Measurements from ENCODE around the gene MFSD1. TPM values are rescaled to one million over a fixed set of nuclear protein-coding genes. Genes with fewer than 3 reads are reported as not detected.

The MFSD1 gene
- total and polyA plus RNA-seq, 9 of the 15 experiments (the other 6 are each of a cell fraction or from before 2014, with no cell fraction given), result 8.7 to 49.5 (median 28.6) TPM

DNA sequence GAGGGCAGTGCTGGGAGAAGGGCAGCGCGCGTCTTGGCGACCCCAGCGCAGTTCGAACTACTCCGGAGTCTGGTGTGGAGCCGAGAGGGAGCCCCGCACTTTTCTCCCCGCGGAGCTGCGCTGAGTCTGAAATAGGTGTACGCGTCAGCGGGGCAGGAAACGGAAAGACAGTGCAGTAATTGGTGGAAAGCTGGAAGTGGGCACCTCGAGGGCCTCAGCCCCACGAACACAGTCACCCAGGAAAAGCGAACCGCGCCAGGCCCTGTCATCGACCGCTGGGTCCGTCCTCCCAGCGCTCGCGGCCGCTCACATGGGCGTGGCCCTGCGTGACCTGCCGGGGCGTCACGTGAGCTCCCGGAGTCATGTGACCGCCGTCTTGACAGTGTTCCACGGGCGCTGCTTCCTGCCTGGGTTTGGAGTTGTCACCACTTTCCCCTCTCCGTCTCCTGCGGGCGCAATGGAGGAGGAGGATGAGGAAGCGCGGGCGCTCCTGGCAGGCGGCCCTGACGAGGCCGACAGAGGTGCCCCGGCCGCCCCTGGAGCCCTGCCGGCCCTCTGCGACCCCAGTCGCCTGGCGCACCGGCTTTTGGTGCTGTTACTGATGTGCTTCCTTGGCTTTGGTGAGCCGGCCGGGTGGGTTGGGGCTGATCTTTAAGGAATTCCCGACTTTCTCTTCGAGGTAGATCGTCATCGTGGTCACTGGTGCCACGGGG lies at the start of gene MFSD1 (continued):
- 0 out of 2 replicates have a peak, but pooled peaks have one; percentile 16 for TF ChIP-seq PHB (CRISPR knock-in tag; IDR thresholded peaks at IDR 0.05)
- TF ChIP-seq ZBTB7A (IDR thresholded peaks at IDR 0.05; ENCODE audit: borderline replicate concordance, control insufficient read depth, low read depth, low read length), result peak; percentile 52; the same call in 1 of the 2 replicates
- TF ChIP-seq, protein P1, sequence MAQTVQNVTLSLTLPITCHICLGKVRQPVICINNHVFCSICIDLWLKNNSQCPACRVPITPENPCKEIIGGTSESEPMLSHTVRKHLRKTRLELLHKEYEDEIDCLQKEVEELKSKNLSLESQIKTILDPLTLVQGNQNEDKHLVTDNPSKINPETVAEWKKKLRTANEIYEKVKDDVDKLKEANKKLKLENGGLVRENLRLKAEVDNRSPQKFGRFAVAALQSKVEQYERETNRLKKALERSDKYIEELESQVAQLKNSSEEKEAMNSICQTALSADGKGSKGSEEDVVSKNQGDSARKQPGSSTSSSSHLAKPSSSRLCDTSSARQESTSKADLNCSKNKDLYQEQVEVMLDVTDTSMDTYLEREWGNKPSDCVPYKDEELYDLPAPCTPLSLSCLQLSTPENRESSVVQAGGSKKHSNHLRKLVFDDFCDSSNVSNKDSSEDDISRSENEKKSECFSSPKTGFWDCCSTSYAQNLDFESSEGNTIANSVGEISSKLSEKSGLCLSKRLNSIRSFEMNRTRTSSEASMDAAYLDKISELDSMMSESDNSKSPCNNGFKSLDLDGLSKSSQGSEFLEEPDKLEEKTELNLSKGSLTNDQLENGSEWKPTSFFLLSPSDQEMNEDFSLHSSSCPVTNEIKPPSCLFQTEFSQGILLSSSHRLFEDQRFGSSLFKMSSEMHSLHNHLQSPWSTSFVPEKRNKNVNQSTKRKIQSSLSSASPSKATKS (CRISPR knock-in tag; IDR thresholded peaks at IDR 0.05), result no peak
- TF ChIP-seq HNRNPK (IDR thresholded peaks at IDR 0.05; ENCODE audit: low read depth, low read length, poor library complexity, severe bottlenecking), result no peak
- peak; percentile 42; the same call in 1 of the 2 replicates for TF ChIP-seq BCOR (IDR thresholded peaks at IDR 0.05)
- 0 out of 2 replicates have a peak, but pooled peaks have one; percentile 9 for TF ChIP-seq TEAD4 (IDR thresholded peaks at IDR 0.05; ENCODE audit: low read length)
- no peak for TF ChIP-seq TEAD4 (CRISPR knock-in tag; IDR thresholded peaks at IDR 0.05; ENCODE audit: borderline replicate concordance)
- TF ChIP-seq, protein P2, sequence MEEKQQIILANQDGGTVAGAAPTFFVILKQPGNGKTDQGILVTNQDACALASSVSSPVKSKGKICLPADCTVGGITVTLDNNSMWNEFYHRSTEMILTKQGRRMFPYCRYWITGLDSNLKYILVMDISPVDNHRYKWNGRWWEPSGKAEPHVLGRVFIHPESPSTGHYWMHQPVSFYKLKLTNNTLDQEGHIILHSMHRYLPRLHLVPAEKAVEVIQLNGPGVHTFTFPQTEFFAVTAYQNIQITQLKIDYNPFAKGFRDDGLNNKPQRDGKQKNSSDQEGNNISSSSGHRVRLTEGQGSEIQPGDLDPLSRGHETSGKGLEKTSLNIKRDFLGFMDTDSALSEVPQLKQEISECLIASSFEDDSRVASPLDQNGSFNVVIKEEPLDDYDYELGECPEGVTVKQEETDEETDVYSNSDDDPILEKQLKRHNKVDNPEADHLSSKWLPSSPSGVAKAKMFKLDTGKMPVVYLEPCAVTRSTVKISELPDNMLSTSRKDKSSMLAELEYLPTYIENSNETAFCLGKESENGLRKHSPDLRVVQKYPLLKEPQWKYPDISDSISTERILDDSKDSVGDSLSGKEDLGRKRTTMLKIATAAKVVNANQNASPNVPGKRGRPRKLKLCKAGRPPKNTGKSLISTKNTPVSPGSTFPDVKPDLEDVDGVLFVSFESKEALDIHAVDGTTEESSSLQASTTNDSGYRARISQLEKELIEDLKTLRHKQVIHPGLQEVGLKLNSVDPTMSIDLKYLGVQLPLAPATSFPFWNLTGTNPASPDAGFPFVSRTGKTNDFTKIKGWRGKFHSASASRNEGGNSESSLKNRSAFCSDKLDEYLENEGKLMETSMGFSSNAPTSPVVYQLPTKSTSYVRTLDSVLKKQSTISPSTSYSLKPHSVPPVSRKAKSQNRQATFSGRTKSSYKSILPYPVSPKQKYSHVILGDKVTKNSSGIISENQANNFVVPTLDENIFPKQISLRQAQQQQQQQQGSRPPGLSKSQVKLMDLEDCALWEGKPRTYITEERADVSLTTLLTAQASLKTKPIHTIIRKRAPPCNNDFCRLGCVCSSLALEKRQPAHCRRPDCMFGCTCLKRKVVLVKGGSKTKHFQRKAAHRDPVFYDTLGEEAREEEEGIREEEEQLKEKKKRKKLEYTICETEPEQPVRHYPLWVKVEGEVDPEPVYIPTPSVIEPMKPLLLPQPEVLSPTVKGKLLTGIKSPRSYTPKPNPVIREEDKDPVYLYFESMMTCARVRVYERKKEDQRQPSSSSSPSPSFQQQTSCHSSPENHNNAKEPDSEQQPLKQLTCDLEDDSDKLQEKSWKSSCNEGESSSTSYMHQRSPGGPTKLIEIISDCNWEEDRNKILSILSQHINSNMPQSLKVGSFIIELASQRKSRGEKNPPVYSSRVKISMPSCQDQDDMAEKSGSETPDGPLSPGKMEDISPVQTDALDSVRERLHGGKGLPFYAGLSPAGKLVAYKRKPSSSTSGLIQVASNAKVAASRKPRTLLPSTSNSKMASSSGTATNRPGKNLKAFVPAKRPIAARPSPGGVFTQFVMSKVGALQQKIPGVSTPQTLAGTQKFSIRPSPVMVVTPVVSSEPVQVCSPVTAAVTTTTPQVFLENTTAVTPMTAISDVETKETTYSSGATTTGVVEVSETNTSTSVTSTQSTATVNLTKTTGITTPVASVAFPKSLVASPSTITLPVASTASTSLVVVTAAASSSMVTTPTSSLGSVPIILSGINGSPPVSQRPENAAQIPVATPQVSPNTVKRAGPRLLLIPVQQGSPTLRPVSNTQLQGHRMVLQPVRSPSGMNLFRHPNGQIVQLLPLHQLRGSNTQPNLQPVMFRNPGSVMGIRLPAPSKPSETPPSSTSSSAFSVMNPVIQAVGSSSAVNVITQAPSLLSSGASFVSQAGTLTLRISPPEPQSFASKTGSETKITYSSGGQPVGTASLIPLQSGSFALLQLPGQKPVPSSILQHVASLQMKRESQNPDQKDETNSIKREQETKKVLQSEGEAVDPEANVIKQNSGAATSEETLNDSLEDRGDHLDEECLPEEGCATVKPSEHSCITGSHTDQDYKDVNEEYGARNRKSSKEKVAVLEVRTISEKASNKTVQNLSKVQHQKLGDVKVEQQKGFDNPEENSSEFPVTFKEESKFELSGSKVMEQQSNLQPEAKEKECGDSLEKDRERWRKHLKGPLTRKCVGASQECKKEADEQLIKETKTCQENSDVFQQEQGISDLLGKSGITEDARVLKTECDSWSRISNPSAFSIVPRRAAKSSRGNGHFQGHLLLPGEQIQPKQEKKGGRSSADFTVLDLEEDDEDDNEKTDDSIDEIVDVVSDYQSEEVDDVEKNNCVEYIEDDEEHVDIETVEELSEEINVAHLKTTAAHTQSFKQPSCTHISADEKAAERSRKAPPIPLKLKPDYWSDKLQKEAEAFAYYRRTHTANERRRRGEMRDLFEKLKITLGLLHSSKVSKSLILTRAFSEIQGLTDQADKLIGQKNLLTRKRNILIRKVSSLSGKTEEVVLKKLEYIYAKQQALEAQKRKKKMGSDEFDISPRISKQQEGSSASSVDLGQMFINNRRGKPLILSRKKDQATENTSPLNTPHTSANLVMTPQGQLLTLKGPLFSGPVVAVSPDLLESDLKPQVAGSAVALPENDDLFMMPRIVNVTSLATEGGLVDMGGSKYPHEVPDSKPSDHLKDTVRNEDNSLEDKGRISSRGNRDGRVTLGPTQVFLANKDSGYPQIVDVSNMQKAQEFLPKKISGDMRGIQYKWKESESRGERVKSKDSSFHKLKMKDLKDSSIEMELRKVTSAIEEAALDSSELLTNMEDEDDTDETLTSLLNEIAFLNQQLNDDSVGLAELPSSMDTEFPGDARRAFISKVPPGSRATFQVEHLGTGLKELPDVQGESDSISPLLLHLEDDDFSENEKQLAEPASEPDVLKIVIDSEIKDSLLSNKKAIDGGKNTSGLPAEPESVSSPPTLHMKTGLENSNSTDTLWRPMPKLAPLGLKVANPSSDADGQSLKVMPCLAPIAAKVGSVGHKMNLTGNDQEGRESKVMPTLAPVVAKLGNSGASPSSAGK (IDR thresholded peaks at IDR 0.05), result peak; percentile 92
- peak; percentile 77 for TF ChIP-seq LEF1 (IDR thresholded peaks at IDR 0.05)
- 0 out of 2 replicates have a peak, but pooled peaks have one; percentile 46 for TF ChIP-seq MBD2 (IDR thresholded peaks at IDR 0.05; ENCODE audit: borderline replicate concordance, low read depth)
- TF ChIP-seq KDM1A (IDR thresholded peaks at IDR 0.05), result no peak
- peak; percentile 81 for TF ChIP-seq ELF1 (tag; IDR thresholded peaks at IDR 0.05)
- no peak for TF ChIP-seq FOXA1 (IDR thresholded peaks at IDR 0.05; ENCODE audit: borderline replicate concordance)
- no peak for TF ChIP-seq NCOA1 (IDR thresholded peaks at IDR 0.05; ENCODE audit: low read depth)
- TF ChIP-seq FOXK1 (CRISPR knock-in tag; IDR thresholded peaks at IDR 0.05; ENCODE audit: borderline replicate concordance), result 0 out of 2 replicates have a peak, but pooled peaks have one; percentile 7
- 0 out of 2 replicates have a peak, but pooled peaks have one; percentile 27 for TF ChIP-seq EP300 (IDR thresholded peaks at IDR 0.05; ENCODE audit: low read length)

Measured in K562 (cell line).